ENCODE data around the gene CLEC16A.

The CLEC16A gene

GRCh38 chr16:11224096-11224893 is 279.9 kb downstream of the CLEC16A start:
- peak; percentile 67 to 73 for DNase-seq (ENCODE audit: low read depth in 2 of 2)

GRCh38 chr16:11224894-11225676 is 280.7 kb downstream of the CLEC16A start:
- peak; percentile 77 to 82 for DNase-seq (ENCODE audit: low read depth in 2 of 2)

- no peak for DNase-seq (ENCODE audit: low read depth in 2 of 2)
These were observed 281.5 kb downstream of the CLEC16A start for GRCh38 chr16:11225677-11226549.

DNA sequence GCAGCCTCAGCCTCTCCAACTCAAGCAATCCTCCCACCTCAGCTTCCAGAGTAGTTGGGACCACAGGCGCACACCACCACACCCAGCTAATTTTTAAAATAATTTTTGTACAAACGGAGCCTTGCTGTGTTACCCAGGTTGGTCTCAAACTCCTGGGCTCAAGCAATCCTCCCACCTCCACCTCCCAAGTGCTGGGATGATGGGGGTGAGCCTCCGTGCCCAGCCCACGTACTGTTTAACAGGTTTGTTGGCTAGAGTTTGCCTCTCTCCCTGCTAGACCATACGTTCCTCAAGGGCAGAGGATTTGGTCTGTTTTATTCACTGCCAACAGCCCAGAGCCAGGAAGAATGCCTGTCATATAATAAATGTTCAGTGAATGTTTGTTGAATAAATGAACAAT is 285.1 kb downstream of the CLEC16A start:
- DNase-seq (ENCODE audit: low read depth in 2 of 2): no peak

DNA sequence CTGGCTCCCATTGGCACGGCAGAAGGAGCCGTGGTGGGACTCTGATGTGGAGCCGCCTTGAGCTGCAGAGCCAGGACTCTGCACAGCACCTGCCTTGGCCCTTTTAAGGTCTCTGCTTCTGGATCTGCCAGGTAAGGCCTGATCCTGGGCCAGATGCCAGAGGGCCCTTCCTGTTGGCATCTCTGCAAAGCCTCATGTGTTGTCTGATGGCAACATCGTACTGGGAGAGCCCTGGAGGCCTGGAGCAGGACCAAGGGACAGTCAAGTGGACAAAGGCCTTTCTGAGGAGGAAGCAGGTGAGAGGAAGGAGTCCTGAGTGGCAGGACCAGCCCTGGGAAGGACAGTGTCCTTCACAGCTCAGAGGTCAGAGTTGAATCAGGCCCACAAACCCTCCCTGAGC is 285.5 kb downstream of the CLEC16A start:
- no peak for DNase-seq (ENCODE audit: low read depth in 2 of 2)

- no peak for DNase-seq (ENCODE audit: low read depth in 2 of 2)
These were observed 287.1 kb downstream of the CLEC16A start for GRCh38 chr16:11231367-11231970.

Measured in stimulated activated CD8-positive, alpha-beta memory T cell treated with anti-CD3 and anti-CD28 coated beads, Interleukin-2, amount 100 ng/mL, for 48 hours (primary cell).